NCI-H146 treated with DMSO at 0.1 percent for 48 hours (cell line): ENCODE measurements around the gene CLCN3.
"Not testable (repeated sequence)": the region's sequence is repeated elsewhere in the genome, so short reads cannot be mapped to it uniquely, and the experiment has no call there.

Experiments used
- DNase-seq: peaks from one replicate; lab custom pipeline; 2025; ENCODE audit not compliant: unreplicated experiment; lab: John Stamatoyannopoulos, UW

The CLCN3 gene

GRCh38 chr4:169619958-169620879, at the start of gene CLCN3:
CLCN3 (plus strand) TSS chr4:169620578; CDS start chr4:169635929, 15,351 bp downstream.
- DNase-seq = peak; percentile 76

GRCh38 chr4:169571012-169571411, 49.4 kb upstream of the CLCN3 start:
- DNase-seq = not testable (repeated sequence)

DNA sequence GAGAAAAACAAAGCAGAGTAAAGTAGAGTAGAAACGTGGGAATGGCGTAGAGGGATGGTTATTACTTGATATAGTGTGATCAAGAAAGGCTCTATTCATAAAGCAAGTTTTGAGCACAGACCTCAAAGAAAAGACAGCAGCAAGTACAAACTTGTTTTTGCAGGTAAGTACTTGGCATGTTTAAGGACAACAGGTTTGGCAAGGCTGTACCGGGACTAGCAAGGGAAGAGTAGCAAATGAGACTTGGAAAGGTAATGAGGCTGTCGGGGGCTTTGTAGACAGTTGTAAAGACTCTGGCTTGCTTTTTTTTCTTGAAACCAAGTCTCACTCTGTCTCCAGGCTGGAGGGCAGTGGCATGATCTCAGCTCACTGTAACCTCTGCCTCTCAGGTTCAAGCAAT, 48.9 kb upstream of the CLCN3 start:
- no peak for DNase-seq

GRCh38 chr4:169573889-169574288, 46.5 kb upstream of the CLCN3 start:
- no peak for DNase-seq

DNA sequence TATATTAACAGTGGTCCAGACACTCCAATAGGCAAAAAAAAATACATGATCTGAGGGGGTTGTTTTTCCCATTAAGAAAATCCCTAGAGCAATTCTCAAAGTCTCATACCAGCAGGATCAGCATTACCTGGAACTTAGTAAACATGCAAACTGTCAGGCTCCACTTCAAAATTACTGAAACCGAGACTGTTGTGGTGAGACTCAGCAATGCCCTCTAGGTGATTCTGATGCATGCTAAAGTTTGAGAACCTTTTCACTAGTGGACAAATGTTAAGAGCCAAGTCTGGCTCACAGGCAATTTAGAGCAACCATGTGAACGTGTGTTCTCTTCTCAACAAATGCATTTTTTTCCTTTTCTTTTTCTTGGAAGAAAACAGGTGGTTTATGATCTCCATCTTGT, 38.2 kb upstream of the CLCN3 start:
- no peak for DNase-seq

- DNase-seq = no peak
Observed at GRCh38 chr4:169582706-169583105, 37.7 kb upstream of the CLCN3 start.

DNA sequence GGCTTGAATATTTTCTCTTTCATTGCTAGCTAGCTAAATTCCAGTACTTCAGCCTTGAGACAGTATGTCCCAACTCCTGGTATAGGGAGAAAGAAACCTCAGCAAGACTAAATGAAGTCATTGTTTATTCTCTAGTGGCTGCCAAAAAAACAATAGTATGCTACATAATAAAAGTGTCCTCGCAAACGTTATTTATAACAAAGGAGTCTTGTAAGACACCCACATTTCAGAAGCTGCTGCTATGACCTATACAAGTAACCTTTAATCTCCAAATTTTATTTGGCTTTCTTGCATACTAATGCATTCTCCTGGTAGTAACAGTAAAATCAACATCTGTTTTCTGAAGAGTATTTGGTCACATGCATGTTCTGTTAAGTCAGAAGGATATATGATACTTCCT, 36.8 kb upstream of the CLCN3 start:
- DNase-seq = no peak

DNA sequence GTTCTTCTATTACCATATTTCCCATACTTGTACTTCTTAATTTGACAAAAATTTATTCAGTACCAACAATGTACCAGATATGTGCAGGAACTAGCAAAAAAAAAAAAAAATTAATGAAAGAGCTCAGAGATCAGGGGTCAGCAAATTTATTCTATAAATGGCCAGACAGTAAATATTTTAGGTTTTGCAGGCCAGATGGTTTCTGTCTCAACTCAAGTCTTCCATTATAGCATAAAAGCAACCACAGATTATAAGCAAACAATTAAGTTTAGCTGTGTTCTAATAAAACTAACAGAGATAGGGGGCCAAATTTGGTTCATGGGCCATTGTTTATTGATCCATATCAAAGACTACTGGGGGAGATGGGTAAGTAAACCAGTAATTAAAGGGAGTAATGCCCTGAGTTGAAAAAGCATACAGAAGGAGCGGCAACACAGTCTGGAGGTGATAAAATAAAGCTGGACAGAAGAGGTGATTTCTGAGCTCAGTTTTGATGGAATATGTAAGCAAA, 27.3 kb upstream of the CLCN3 start:
- no peak for DNase-seq

DNA sequence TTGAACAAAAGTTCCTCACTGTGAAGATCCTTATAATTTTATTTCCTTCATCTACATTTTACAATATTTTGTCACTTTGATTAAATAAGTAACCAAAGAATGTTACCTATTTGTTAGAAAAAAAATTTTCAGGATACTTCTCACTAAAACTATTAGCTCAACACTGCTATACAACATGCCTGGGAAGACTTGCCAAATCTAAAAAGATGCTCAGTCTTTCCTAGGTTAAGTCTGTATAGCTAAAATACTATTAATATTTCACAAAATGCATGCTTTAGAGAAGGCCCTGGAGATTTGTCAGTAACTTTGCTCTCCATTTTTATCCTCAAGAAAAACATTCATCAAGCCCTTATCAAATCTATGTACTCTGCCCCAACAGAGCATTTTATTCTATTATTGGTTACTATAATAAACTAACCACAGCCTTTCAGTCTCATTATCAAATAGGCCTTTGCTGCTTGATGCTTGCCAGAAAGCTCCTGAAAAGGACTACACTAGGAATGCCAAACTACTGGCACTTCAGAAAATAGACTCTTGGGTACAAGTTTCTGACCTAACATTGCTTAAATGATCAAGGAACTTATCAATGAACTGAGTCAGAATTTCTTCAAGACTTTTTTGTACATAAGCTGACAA, 25.7 kb upstream of the CLCN3 start:
- DNase-seq = no peak

DNA sequence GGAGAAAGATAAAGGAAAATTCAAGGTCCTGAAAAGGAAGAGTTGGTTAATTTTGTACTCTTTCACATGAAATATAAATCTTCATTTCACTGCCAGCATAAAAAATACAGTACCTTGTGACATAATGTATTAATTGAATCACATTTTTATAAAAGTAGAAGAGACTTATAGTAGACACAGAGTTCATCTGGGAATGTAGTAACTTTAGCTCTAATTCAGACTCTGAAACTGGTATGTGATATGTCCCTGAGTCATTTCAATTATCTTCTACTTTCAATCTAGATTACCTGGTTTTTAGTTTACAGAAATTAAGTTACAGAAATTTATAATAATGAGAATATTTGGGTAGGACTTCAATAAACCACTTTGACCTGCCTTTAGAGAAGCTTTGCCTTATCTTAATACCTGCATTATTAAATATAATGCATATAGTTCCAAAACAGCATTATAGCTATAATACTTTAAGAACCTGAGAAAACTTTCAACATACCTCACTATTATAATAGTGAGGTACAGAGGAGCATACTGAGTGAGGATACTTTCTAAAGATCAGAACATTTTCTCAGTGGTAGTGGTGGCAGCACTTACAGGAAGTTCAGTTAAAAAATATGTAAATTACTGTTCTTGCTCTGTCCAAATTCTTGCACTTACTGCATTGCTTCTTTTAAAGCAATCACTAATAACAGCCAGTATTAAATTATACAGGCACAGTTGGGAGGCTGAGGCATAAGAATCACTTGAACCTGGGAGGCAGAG, 19.2 kb upstream of the CLCN3 start:
- DNase-seq = no peak

DNA sequence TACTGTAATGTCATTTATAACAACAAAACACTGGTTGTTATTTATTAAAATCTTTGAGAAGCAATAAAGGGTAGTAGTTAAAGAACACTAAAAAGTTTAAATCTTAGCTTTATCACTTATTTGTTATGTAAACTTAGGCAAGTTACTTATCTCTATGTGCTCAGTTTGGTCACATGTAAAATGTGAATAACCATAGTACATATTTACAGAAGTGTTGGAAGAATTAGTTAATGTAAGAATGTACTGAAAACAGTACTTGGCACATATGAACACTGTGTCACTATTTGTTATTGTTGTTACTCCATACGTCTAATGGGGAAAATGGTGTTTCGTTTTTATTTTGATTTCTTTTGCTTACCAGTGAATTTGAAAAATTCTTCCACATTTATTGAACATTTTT, 17.1 kb upstream of the CLCN3 start:
- DNase-seq = no peak

DNA sequence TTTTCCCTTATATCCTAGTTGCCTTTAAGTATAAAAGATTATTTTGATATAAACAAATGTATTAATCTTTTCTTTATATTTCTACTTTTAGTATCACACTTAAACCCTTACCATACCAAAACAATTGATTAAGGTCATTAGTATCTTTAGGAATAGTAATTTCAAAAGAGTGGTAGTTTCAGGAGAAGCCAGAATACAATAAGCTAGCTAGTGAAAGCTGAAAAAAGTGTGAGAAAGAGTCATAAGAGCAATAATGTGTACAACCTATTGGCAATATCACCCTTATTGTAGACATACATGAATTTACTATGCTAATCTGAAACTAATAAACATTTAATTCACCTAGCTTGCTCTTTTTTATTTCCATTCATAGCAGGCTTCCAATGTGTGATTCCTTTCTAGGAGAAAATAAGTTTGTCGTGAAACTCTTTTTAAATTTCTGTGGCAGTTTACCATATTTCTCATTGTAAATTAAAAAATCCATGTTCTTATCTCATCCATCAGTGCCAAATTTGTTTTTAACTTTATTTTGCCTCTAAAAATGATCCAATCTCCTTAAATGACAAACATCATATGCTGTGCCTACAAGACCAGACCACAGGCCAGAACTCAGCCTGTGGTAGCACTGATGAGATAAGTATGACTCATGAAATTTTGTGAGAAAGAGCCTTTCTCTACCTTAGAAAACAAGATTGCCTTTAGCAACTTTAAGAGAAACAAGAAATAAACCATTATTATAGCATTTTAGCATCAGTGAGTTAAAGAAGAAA, 16.1 kb upstream of the CLCN3 start:
- DNase-seq = no peak

GRCh38 chr4:169604903-169605331, 15.5 kb upstream of the CLCN3 start:
- no peak for DNase-seq

DNA sequence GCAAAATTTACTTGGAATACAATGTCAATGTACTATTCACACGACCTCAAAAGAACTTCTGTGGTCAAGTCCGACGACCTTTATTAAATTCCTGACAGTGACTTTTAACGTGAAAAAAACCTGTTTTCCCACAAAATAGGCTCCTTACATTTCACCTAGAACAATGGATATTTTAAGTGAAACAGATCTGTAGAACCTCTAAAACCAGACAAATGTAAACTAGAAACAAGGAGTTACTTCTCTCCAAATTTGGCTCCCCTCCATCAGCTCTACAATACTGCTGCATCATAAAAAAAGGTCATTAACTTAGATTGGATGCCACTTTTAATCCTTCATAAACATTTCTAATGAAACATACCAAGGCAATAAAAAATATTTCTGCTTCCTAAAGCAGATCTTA, 9.2 kb upstream of the CLCN3 start:
- no peak for DNase-seq

DNA sequence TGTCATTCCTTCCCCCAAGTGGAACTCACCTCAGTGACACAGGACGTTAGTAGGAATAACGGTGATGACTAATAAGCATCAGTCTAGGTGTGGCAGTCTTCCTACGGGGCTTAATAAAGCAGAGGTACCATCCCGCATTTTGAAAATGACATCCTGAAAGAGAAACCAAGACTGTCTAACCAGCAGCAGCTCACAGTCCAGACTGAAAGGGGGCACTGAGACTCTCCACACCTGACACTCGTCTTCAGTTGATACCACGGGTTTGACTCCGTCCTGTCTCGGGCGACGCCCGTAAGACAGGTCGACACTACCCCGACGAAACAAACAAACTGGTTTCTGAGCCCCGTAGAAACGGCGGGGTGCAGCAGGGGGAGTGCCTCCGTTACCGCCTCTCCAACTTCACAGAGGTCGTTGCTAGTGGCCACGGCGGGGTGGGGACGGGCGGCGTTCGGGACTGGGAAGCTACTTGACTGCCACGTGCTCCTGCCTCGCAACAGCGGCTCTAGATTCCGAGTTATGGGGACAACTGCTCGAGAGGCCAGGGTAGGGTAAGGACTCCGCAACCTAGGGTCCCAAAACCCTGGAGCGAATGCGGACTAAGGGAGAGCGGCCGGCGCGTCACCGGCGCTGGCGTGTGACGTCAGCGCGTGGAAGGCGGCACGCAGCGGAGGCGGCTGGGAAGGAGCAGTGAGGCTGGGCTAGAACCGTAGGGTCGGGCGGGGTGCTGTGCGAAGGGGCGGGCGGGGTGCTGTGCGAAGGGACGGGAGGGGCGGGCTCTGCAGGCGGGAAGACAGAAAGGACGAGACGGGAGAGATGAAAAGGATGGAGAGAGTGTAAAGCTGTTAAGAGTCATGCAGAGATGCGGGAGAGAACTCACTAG, 8.1 kb upstream of the CLCN3 start, which contains the start of gene NEK1:
TSS of gene NEK1 (minus strand) at position 593 of the 880 bp plus-strand sequence. CDS start 9,953 bp downstream, outside the sequence.
- peak; percentile 64 for DNase-seq

DNA sequence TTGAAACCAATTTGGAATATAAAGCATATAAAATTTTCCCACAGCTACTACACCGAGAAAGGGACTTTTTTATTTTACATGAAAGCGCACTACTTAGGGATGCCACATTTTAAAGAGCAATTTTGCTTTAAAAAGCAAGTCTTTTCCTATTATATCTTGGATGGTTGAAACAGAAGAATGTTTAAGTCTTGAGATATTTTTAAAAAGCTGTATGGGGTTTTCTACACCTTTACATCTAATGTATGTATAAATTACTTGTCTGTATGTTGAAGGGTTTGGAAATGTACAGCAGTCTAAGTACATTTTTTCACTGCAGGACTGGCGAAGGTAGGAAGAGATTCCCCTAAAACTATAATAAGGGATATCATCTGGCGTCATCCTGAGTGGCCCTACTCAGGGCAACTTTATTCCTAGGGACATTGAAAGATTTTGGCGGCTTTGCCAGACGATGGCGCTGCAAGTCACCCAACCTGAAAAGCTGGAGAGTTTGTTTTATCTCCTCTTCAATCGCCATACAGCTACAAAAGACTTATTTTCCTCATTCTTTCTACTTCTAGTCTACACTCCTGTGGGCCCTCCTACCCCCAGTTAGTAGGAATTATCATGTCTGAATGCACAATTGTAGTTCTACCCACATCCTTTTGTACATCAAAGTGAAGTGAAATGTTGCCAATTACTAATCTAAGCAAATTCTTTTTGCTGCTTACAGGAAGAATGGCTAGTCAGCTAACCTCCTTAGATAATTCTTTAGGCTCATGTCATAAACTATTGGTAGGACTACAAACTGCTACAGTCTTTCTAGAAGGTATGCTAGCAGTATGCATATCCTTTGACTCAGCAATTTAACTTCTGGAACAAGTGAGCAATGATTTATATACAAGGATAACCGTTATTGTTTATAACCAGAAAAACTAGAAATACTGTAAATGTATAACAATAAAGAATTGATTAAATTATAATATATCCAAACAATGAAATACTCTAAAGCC, 7.2 kb upstream of the CLCN3 start:
- peak; percentile 34 for DNase-seq

GRCh38 chr4:169615467-169616106, 4.8 kb upstream of the CLCN3 start:
- DNase-seq = no peak

GRCh38 chr4:169616846-169617245, 3.5 kb upstream of the CLCN3 start:
- no peak for DNase-seq
